Peyer's patch (tissue), 4 donors: ENCODE data around the gene FEZ2. TPM values are rescaled to one million over a fixed set of nuclear protein-coding genes. Genes with fewer than 3 reads are reported as not detected.
"Not testable (repeated sequence)": the region's sequence is repeated elsewhere in the genome, so short reads cannot be mapped to it uniquely, and the experiment has no call there.

Experiments
- DNase-seq, 3 donors: peaks; one replicate each; pipeline ENCODE4 v3.0.0-alpha.2; 2017 to 2019
- H3K27ac ChIP-seq, 4 donors: fragments of 200-600 bp; sonication (generic); one replicate each; pipeline ENCODE4 v1.5.1; 2016 to 2019
- H3K27me3 ChIP-seq, 2 donors: fragments of 200-600 bp; sonication (generic); one replicate each; pipeline ENCODE4 v1.5.1; 2019
- H3K36me3 ChIP-seq, 3 donors: fragments of 200-600 bp; sonication (generic); one replicate each; pipeline ENCODE4 v1.5.1; 2016 to 2019
- H3K4me1 ChIP-seq, 4 donors: fragments of 200-600 bp; sonication (generic); one replicate each; pipeline ENCODE4 v1.5.1; 2016 to 2019
- H3K4me3 ChIP-seq, 4 donors: fragments of 200-600 bp; sonication (generic); 1 replicate in 3 of 4; 2 replicates in 1 of 4; pipeline ENCODE4 v1.5.1; 2016 to 2019; ENCODE audit warnings: mild to moderate bottlenecking in 1 of 4
- H3K9me3 ChIP-seq, 4 donors: fragments of 200-600 bp; sonication (generic); one replicate each; pipeline ENCODE4 v1.5.1; 2016 to 2019; ENCODE audit warnings: mild to moderate bottlenecking in 1 of 4
- POLR2A ChIP-seq, 2 donors: fragments of 450-650 bp; IDR thresholded peaks; one replicate each; pipeline ENCODE4 v1.5.1; 2017; ENCODE audit warnings: antibody characterized with exemption in 2 of 2, mild to moderate bottlenecking in 2 of 2, moderate library complexity in 2 of 2
- total RNA-seq, 4 donors: library from RNA; depleted of rRNA; stranded (reverse); fragments of >200 nt; gene quantifications; one replicate each; pipeline ENCODE4 v1.1.0, GENCODE V29; 2016
- TF ChIP-seq, protein P1 (sequence below), 6 experiments: fragments of 450-650 bp in 4 of 6; fragments of 200-600 bp in 2 of 6; sonication (generic) in 1 of 6; IDR thresholded peaks; one replicate each; pipeline ENCODE4 v1.5.1; 2017 to 2019; ENCODE audit warnings: antibody characterized with exemption in 6 of 6, mild to moderate bottlenecking in 3 of 6, moderate library complexity in 1 of 6

Gene FEZ2
- total RNA-seq, 4 donors from 2014 or later = 53.4 to 97.4 (median 64.4) TPM

DNA sequence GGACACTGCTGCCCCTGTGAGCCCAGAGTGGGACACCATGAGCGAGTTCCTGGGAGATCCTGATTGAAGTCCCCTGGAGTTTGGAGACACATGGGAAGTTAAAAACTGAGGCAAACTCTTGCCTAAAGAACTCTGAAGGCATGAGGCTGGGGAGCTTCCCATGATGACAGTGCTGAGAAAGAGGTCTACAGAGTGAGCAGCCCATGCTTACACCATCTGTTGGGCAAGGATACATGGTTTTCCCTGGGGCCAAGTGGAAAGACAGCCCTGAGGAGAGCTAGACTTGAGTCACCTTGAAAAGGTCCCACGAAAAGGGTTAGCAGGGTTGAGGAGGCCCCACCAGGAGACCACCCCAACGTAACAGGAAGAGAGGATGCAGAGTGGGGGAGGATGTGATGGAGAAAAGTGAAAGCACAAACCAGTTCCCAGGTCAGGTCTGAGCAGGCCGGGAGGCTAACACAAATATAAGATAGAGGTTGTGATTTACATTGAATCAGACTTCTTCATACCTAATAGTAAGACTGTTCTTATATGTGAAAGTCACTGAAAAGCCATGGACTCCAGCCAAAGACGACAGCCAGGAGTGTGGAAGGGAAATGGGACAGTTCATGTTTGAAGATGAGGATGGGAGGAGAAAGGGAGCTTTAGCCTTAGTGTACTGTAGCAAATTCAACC is 13.5 kb upstream of the FEZ2 start:
- H3K27ac ChIP-seq = no peak overlapping the region
- no peaks in the 10 kb centered on the region for H3K27me3 ChIP-seq
- no peaks in the 10 kb centered on the region for H3K4me1 ChIP-seq
- TF ChIP-seq POLR2A (IDR thresholded peaks at IDR 0.05) = no peak
- TF ChIP-seq, protein P1, sequence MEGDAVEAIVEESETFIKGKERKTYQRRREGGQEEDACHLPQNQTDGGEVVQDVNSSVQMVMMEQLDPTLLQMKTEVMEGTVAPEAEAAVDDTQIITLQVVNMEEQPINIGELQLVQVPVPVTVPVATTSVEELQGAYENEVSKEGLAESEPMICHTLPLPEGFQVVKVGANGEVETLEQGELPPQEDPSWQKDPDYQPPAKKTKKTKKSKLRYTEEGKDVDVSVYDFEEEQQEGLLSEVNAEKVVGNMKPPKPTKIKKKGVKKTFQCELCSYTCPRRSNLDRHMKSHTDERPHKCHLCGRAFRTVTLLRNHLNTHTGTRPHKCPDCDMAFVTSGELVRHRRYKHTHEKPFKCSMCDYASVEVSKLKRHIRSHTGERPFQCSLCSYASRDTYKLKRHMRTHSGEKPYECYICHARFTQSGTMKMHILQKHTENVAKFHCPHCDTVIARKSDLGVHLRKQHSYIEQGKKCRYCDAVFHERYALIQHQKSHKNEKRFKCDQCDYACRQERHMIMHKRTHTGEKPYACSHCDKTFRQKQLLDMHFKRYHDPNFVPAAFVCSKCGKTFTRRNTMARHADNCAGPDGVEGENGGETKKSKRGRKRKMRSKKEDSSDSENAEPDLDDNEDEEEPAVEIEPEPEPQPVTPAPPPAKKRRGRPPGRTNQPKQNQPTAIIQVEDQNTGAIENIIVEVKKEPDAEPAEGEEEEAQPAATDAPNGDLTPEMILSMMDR (IDR thresholded peaks at IDR 0.05) = no peak
- DNase-seq = no peak
- H3K9me3 ChIP-seq = no peaks in the 10 kb centered on the region
- H3K36me3 ChIP-seq = no peaks in the 10 kb centered on the region
- no peak overlapping the region for H3K4me3 ChIP-seq

DNA sequence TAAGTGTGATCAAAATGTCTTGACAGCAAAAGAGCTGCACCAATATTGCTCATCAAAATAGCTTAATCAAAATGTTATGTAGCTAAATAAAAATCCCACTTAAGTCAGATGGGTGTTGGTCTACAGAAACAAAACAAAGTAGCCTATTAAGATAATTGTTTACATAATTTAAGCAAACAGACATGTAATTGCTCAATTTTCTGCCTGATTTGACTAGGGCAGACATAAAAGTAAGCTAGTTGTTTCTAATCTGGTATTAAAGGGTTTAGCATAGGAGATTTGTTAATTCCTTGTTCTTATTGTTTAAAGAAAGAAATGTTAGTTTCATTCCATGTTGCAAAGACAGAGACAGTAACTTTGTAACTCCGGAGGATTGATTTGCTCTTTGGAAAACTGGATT is 11.5 kb upstream of the FEZ2 start:
- DNase-seq = no peak
- Histone ChIP-seq H3K27me3 (no peaks in the 10 kb centered on the region), H3K9me3 (no peaks in the 10 kb centered on the region), H3K4me1 (no peaks in the 10 kb centered on the region), H3K4me3 (no peak overlapping the region), H3K27ac (no peak overlapping the region), H3K36me3 (no peaks in the 10 kb centered on the region)
- TF ChIP-seq POLR2A (IDR thresholded peaks at IDR 0.05) = no peak
- TF ChIP-seq, protein P1 (IDR thresholded peaks at IDR 0.05) = no peak

DNA sequence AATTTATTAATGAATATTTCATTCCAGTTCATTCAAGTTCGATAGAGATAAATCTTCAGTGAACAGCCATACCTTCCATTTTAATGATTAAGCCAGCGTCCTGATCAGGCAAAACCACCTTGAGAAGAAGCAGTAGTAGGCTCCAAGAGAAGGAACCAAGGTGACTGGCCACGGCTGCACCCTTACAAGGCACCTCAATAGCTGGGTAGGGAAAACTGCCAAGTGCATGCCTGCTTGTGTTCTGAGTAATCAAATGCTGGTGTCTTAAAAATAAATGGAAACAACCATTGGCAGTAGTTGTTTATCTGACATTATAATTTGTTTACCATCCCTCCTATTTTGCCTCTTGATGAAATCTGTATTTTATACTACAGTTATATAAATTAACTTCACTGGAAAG is 10.0 kb upstream of the FEZ2 start:
- DNase-seq = no peak
- no peaks in the 10 kb centered on the region for H3K27me3 ChIP-seq
- H3K36me3 ChIP-seq = no peaks in the 10 kb centered on the region
- H3K4me1 ChIP-seq = no peaks in the 10 kb centered on the region
- no peak overlapping the region for H3K27ac ChIP-seq
- TF ChIP-seq POLR2A (IDR thresholded peaks at IDR 0.05) = no peak
- H3K9me3 ChIP-seq = no peaks in the 10 kb centered on the region
- H3K4me3 ChIP-seq = no peak overlapping the region

DNA sequence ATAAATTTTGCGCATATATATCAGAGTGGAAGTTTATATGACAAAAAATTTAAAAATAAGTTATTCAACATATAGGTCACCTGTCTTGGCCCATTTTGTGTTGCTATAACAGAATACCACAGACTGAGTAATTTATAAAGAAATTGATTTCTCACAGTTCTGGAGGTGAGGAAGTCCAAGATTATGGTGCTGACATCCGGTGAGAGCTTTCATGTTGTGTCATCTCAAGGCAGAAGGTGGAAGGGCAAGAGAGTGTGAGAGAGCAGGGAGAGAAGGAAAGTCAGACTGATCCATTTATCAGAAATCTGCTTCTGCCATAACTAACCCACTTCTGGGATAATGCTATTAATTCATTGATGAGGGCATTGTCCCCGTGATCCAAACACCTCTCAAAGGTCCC is 9.0 kb upstream of the FEZ2 start:
- H3K36me3 ChIP-seq = no peaks in the 10 kb centered on the region
- no peak overlapping the region for H3K27ac ChIP-seq
- H3K4me1 ChIP-seq = no peaks in the 10 kb centered on the region
- no peak overlapping the region for H3K4me3 ChIP-seq
- H3K27me3 ChIP-seq = no peaks in the 10 kb centered on the region
- TF ChIP-seq, protein P1 (IDR thresholded peaks at IDR 0.05) = no peak
- no peak for TF ChIP-seq POLR2A (IDR thresholded peaks at IDR 0.05)
- DNase-seq = no peak
- no peaks in the 10 kb centered on the region for H3K9me3 ChIP-seq

DNA sequence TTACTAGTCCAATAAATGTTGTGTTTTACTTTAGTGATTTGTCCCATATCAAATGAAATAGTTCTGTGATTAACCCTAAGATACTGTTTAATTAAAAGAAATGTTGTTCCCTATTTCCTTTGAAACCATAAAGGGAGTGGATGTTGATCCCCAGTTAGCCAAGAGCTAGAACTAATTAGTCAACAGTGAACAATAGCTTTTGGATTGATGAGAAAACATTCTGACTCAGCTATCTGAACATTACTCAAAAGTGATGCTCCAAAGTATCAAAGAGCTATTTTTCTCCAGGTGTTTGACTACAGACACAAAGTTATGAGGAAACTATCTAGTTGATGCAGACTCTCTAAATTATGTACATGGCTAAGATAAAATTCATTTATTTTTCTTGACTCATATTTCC is 7.3 kb upstream of the FEZ2 start:
- no peak for TF ChIP-seq POLR2A (IDR thresholded peaks at IDR 0.05)
- TF ChIP-seq, protein P1 (IDR thresholded peaks at IDR 0.05) = no peak
- H3K27me3 ChIP-seq = no peaks in the 10 kb centered on the region
- DNase-seq = no peak
- no peak overlapping the region for H3K27ac ChIP-seq
- H3K9me3 ChIP-seq = no peaks in the 10 kb centered on the region
- H3K4me1 ChIP-seq = no peaks in the 10 kb centered on the region
- H3K4me3 ChIP-seq = no peak overlapping the region
- no peaks in the 10 kb centered on the region for H3K36me3 ChIP-seq

DNA sequence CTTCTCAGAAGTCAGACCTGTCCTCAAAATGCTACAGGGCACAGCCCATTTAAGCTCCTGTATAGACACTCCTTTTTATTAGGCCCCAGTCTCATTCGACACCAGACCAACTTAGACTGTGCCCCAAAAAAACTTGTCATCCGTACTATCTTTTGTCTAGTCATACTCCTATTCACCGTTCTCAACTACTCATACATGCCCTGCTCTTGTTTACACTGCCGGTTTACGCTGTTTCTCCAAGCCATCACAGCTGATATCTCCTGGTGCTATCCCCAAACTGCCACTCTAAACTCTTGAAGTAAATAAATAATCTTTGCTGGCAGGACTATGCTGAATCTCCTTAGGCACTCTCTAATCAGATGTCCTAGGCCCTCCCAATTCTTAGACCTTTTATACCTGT is 5.7 kb upstream of the FEZ2 start:
- not testable (repeated sequence) for H3K4me3 ChIP-seq, H3K9me3 ChIP-seq, H3K36me3 ChIP-seq, H3K27ac ChIP-seq, H3K27me3 ChIP-seq, DNase-seq, H3K4me1 ChIP-seq

DNA sequence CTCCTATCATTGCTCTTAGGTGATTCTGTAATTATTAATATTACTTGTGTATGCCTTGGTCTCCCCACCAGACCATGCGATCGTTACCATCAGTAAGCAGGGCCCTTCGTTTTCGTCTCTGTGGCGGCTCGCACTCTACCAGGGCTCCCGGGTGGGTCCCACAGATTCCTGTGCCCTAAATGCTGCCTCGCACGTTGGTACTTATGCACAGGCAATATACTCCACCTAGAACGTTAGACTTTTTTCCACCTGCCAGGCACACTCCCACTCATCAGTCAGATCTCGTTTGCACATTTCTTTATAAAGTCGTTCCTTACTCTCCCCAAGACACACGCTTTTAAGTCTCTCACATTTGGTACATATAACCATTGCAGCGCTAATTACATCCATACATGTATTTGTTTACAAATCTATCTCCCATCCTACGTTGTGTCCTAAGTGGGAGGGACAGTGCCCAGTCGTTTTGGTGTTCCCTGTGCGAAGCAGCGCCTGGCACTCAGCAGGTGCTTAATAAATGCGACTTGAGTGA is 901 bp downstream of the FEZ2 start:
- DNase-seq = no peak
- peaks cover 4 to 34% (median 10%) of the 10 kb centered on the region in 4 donors for H3K4me1 ChIP-seq
- TF ChIP-seq POLR2A (IDR thresholded peaks at IDR 0.05) = no peak
- TF ChIP-seq, protein P1 (IDR thresholded peaks at IDR 0.05) = no peak
- peak overlapping the region in 2 of 4 donors; percentile 95 to 98 for H3K27ac ChIP-seq
- no peaks in the 10 kb centered on the region for H3K9me3 ChIP-seq
- H3K27me3 ChIP-seq = no peaks in the 10 kb centered on the region
- H3K36me3 ChIP-seq = no peaks in the 10 kb centered on the region
- peak overlapping the region; percentile 66 to 98 (median 88) for H3K4me3 ChIP-seq
